ENCODE results near the gene USP10.

GRCh38 chr16:84786605-84787262 lies 86.9 kb downstream of the USP10 start:
- TF ChIP-seq CTCF (IDR thresholded peaks at IDR 0.05) (no peak), POLR2AphosphoS5 (IDR thresholded peaks at IDR 0.05) (no peak), EP300 (IDR thresholded peaks at IDR 0.05) (no peak), POLR2A (IDR thresholded peaks at IDR 0.05) (no peak)
